Memory B cell (primary cell): ENCODE data around the gene UBA5.
"Not testable (repeated sequence)": the region's sequence is repeated elsewhere in the genome, so short reads cannot be mapped to it uniquely, and the experiment has no call there.

Source experiments
- ATAC-seq: fragments of 150-1000 bp; cut with Tn5 transposase; 2 replicates; pipeline ENCODE4 v1.10.0; 2021; ENCODE audit warnings: low read depth, mild to moderate bottlenecking, moderate library complexity
- DNase-seq, 2 donors: peaks; one replicate each; pipeline ENCODE4 v3.0.0; 2022; ENCODE audit warnings: low spot score in 2 of 2
- H3K27ac Mint-ChIP-seq: one replicate; pipeline ENCODE4 v1.8.0; 2022; ENCODE audit warnings: mild to moderate bottlenecking, moderate library complexity, mixed read lengths
- H3K27me3 Mint-ChIP-seq: one replicate; pipeline ENCODE4 v1.8.0; 2022; ENCODE audit warnings: mixed read lengths
- H3K36me3 Mint-ChIP-seq: one replicate; pipeline ENCODE4 v1.8.0; 2022; ENCODE audit warnings: mild to moderate bottlenecking, mixed read lengths
- H3K4me1 Mint-ChIP-seq: one replicate; pipeline ENCODE4 v1.8.0; 2022; ENCODE audit warnings: mixed read lengths
- H3K4me3 Mint-ChIP-seq: one replicate; pipeline ENCODE4 v1.8.0; 2022; ENCODE audit warnings: mild to moderate bottlenecking, moderate library complexity, mixed read lengths
- H3K9me3 Mint-ChIP-seq: one replicate; pipeline ENCODE4 v1.8.0; 2022; ENCODE audit warnings: mixed read lengths

The UBA5 gene

GRCh38 chr3:132660052-132660810 is at the start of gene UBA5:
Gene UBA5 (plus strand): TSS chr3:132660329. CDS start chr3:132660538, 209 bp downstream.
- Mint-ChIP-seq H3K36me3 (peaks cover 2% of the 10 kb centered on the region), H3K4me1 (peaks cover 28% of the 10 kb centered on the region), H3K27ac (peak within 1 kb of the TSS; percentile 95), H3K27me3 (no peaks in the 10 kb centered on the region), H3K9me3 (no peaks in the 10 kb centered on the region), H3K4me3 (peak within 1 kb of the TSS; percentile 97)
- peak; percentile 76 for ATAC-seq
- peak; percentile 46 to 67 for DNase-seq

GRCh38 chr3:132615301-132615700 is 44.8 kb upstream of the UBA5 start:
- H3K9me3 Mint-ChIP-seq, H3K27ac Mint-ChIP-seq, ATAC-seq, H3K4me1 Mint-ChIP-seq, H3K27me3 Mint-ChIP-seq, DNase-seq, H3K4me3 Mint-ChIP-seq: not testable (repeated sequence)
- peaks cover 28% of the 10 kb centered on the region for H3K36me3 Mint-ChIP-seq

- ATAC-seq: no peak
- H3K36me3 Mint-ChIP-seq: peaks cover 34% of the 10 kb centered on the region
These were observed 44.2 kb upstream of the UBA5 start for GRCh38 chr3:132615881-132616280.

GRCh38 chr3:132616780-132617179 is 43.3 kb upstream of the UBA5 start:
- ATAC-seq: no peak
- Mint-ChIP-seq H3K9me3 (peaks cover 4% of the 10 kb centered on the region), H3K36me3 (peaks cover 36% of the 10 kb centered on the region), H3K4me1 (no peaks in the 10 kb centered on the region), H3K27ac (no peak overlapping the region), H3K27me3 (no peaks in the 10 kb centered on the region), H3K4me3 (no peak overlapping the region)
- no peak for DNase-seq

More at GRCh38 chr3:132615881-132616280, 44.2 kb upstream of the UBA5 start:
- Mint-ChIP-seq H3K27ac (no peak overlapping the region), H3K9me3 (peaks cover 2% of the 10 kb centered on the region), H3K4me1 (peaks cover 4% of the 10 kb centered on the region), H3K27me3 (no peaks in the 10 kb centered on the region), H3K4me3 (no peak overlapping the region)
- no peak for DNase-seq

- H3K4me1 Mint-ChIP-seq: no peaks in the 10 kb centered on the region
- peaks cover 2% of the 10 kb centered on the region for H3K9me3 Mint-ChIP-seq
- ATAC-seq: no peak
These were observed 38.0 kb upstream of the UBA5 start for GRCh38 chr3:132622148-132622547.

GRCh38 chr3:132622761-132623160 is 37.4 kb upstream of the UBA5 start:
- peaks cover 2% of the 10 kb centered on the region for H3K9me3 Mint-ChIP-seq

More at GRCh38 chr3:132622148-132622547, 38.0 kb upstream of the UBA5 start:
- no peaks in the 10 kb centered on the region for H3K27me3 Mint-ChIP-seq
- H3K27ac Mint-ChIP-seq: no peak overlapping the region
- H3K36me3 Mint-ChIP-seq: peaks cover 25% of the 10 kb centered on the region
- no peak overlapping the region for H3K4me3 Mint-ChIP-seq
- DNase-seq: no peak

GRCh38 chr3:132623646-132624045 is 36.5 kb upstream of the UBA5 start:
- Mint-ChIP-seq H3K4me3 (no peak overlapping the region), H3K36me3 (peaks cover 22% of the 10 kb centered on the region), H3K27ac (no peak overlapping the region), H3K9me3 (peaks cover 2% of the 10 kb centered on the region), H3K4me1 (no peaks in the 10 kb centered on the region), H3K27me3 (no peaks in the 10 kb centered on the region)
- no peak for DNase-seq
- ATAC-seq: no peak

More at GRCh38 chr3:132622761-132623160, 37.4 kb upstream of the UBA5 start:
- no peak overlapping the region for H3K27ac Mint-ChIP-seq
- H3K36me3 Mint-ChIP-seq: peaks cover 22% of the 10 kb centered on the region
- DNase-seq (no peak), ATAC-seq (no peak)
- H3K4me1 Mint-ChIP-seq: no peaks in the 10 kb centered on the region
- no peak overlapping the region for H3K4me3 Mint-ChIP-seq
- no peaks in the 10 kb centered on the region for H3K27me3 Mint-ChIP-seq

- no peaks in the 10 kb centered on the region for H3K4me1 Mint-ChIP-seq
- peaks cover 2% of the 10 kb centered on the region for H3K9me3 Mint-ChIP-seq
- H3K36me3 Mint-ChIP-seq: peaks cover 23% of the 10 kb centered on the region
- ATAC-seq: no peak
- no peak for DNase-seq
- H3K4me3 Mint-ChIP-seq: no peak overlapping the region
- H3K27me3 Mint-ChIP-seq: no peaks in the 10 kb centered on the region
- H3K27ac Mint-ChIP-seq: no peak overlapping the region
These were observed 35.3 kb upstream of the UBA5 start for GRCh38 chr3:132624790-132625189.

GRCh38 chr3:132625613-132626012 is 34.5 kb upstream of the UBA5 start:
- no peaks in the 10 kb centered on the region for H3K4me1 Mint-ChIP-seq
- H3K9me3 Mint-ChIP-seq: peaks cover 2% of the 10 kb centered on the region
- no peaks in the 10 kb centered on the region for H3K27me3 Mint-ChIP-seq
- no peak for DNase-seq
- no peak for ATAC-seq
- peaks cover 21% of the 10 kb centered on the region for H3K36me3 Mint-ChIP-seq
- H3K4me3 Mint-ChIP-seq: no peak overlapping the region
- H3K27ac Mint-ChIP-seq: peak overlapping the region; percentile 53

GRCh38 chr3:132626955-132627354 is 33.2 kb upstream of the UBA5 start:
- H3K27me3 Mint-ChIP-seq: no peaks in the 10 kb centered on the region
- ATAC-seq (no peak), DNase-seq (no peak)
- no peaks in the 10 kb centered on the region for H3K9me3 Mint-ChIP-seq
- H3K4me1 Mint-ChIP-seq: no peaks in the 10 kb centered on the region
- H3K4me3 Mint-ChIP-seq: no peak overlapping the region
- no peak overlapping the region for H3K27ac Mint-ChIP-seq
- peaks cover 14% of the 10 kb centered on the region for H3K36me3 Mint-ChIP-seq

- DNase-seq: no peak
- no peak overlapping the region for H3K27ac Mint-ChIP-seq
- H3K4me1 Mint-ChIP-seq: no peaks in the 10 kb centered on the region
- peaks cover 18% of the 10 kb centered on the region for H3K36me3 Mint-ChIP-seq
- ATAC-seq: no peak
- H3K27me3 Mint-ChIP-seq: no peaks in the 10 kb centered on the region
- no peaks in the 10 kb centered on the region for H3K9me3 Mint-ChIP-seq
- H3K4me3 Mint-ChIP-seq: no peak overlapping the region
These were observed 32.0 kb upstream of the UBA5 start for GRCh38 chr3:132628157-132628556.

- DNase-seq (no peak), ATAC-seq (no peak)
- Mint-ChIP-seq H3K4me3 (no peak overlapping the region), H3K9me3 (no peaks in the 10 kb centered on the region), H3K27me3 (no peaks in the 10 kb centered on the region), H3K36me3 (peaks cover 19% of the 10 kb centered on the region), H3K4me1 (no peaks in the 10 kb centered on the region), H3K27ac (no peak overlapping the region)
These were observed 30.2 kb upstream of the UBA5 start for GRCh38 chr3:132629928-132630327.

GRCh38 chr3:132630612-132631011 is 29.5 kb upstream of the UBA5 start:
- Mint-ChIP-seq H3K4me1 (no peaks in the 10 kb centered on the region), H3K9me3 (no peaks in the 10 kb centered on the region), H3K36me3 (peaks cover 22% of the 10 kb centered on the region), H3K27me3 (no peaks in the 10 kb centered on the region), H3K4me3 (no peak overlapping the region), H3K27ac (no peak overlapping the region)
- DNase-seq (no peak), ATAC-seq (no peak)

- Mint-ChIP-seq H3K27ac (no peak overlapping the region), H3K36me3 (peaks cover 29% of the 10 kb centered on the region), H3K9me3 (no peaks in the 10 kb centered on the region), H3K4me1 (no peaks in the 10 kb centered on the region), H3K27me3 (no peaks in the 10 kb centered on the region), H3K4me3 (no peak overlapping the region)
- ATAC-seq: no peak
- no peak for DNase-seq
These were observed 25.1 kb upstream of the UBA5 start for GRCh38 chr3:132635052-132635451.

- DNase-seq (no peak), ATAC-seq (no peak)
- peaks cover 4% of the 10 kb centered on the region for H3K4me1 Mint-ChIP-seq
- H3K36me3 Mint-ChIP-seq: peaks cover 29% of the 10 kb centered on the region
- no peaks in the 10 kb centered on the region for H3K27me3 Mint-ChIP-seq
- H3K4me3 Mint-ChIP-seq: no peak overlapping the region
- H3K9me3 Mint-ChIP-seq: peaks cover 2% of the 10 kb centered on the region
- no peak overlapping the region for H3K27ac Mint-ChIP-seq
These were observed 22.5 kb upstream of the UBA5 start for GRCh38 chr3:132637590-132637989.
